AG09319 (cell line): ENCODE measurements around the gene CLEC10A.
"Not testable (repeated sequence)": the region's sequence is repeated elsewhere in the genome, so short reads cannot be mapped to it uniquely, and the experiment has no call there.

ENCODE experiments used
- DNase-seq: peaks from one replicate; pipeline ENCODE4 v3.0.0-alpha.2; 2010; ENCODE audit warnings: low read depth; ENCODE audit errors: extremely low read depth
- CTCF ChIP-seq: IDR thresholded peaks from 2 replicates; pipeline ENCODE4 v1.5.1; 2011; ENCODE audit warnings: low read depth, mild to moderate bottlenecking, inconsistent platforms, low read length, moderate library complexity

CLEC10A gene

DNA sequence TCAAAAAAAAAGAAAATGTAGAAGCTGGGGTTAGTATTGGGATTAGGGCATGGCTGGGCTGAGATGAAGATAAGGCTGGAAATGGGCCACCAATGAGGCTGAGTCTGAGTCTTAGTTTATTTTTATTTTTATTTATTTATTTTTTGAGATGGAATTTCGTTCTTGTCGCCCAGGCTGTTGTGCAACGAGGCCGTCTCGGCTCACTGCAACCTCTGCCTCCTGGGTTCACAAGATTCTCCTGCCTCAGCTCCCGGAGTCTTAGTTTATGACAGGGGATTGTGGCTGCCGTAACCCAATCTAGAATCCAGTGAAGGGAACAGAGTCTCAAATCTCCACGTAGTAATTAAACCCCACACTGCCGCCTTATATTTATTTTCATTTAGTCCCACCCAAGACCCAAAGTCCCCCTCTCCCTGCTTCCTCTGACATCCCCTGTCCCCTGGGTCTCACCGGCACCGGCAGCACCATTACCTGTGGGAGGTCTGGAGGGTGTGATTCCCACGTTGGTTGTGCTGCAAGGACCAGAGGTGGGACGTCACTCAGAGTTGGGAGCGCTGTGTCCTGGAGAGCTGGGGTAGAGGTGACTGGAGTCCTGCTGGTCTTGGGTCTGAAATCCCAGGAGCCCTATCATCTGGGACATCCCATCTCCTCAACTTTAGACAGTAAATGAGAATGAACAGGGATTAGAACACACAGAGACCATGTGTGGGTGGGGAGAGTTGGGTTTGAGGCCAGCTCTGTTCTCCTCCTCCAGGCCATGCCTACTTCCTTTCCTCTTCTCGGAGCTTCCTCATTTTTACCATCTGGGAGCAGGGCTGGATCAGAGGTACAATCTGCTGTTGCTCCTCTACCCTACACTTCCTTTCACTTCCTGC is at the start of gene CLEC10A:
Gene CLEC10A, minus strand, starts transcription at position 671 of the 875 bp plus-strand sequence. CDS start 1,439 bp downstream, outside the sequence.
- DNase-seq = no peak
- TF ChIP-seq CTCF = no peak

DNA sequence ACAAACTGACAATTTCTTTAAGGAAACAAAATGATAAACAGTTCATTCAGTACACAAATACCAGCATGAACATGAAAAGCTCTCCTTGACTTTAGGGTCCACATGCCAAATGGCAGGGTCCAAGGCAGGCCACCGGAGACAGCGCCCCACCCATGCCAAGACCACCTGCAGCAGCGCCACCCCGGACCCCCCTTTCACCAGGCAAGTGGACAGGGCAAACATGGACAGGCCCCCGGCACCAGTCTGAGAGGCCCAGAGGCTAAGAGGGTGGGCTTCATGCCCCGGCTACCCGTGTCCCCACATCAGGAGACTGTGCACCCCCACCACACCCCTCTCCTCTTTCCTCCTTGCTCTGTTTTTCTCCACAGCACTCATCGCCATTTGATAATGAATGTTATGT is 49.3 kb upstream of the CLEC10A start:
- TF ChIP-seq CTCF = no peak
- DNase-seq = no peak

GRCh38 chr17:7128160-7128559 is 48.1 kb upstream of the CLEC10A start:
- DNase-seq = no peak

GRCh38 chr17:7127501-7127900 is 47.5 kb upstream of the CLEC10A start:
- DNase-seq = not testable (repeated sequence)

More at GRCh38 chr17:7128160-7128559, 48.1 kb upstream of the CLEC10A start:
- TF ChIP-seq CTCF = no peak

DNA sequence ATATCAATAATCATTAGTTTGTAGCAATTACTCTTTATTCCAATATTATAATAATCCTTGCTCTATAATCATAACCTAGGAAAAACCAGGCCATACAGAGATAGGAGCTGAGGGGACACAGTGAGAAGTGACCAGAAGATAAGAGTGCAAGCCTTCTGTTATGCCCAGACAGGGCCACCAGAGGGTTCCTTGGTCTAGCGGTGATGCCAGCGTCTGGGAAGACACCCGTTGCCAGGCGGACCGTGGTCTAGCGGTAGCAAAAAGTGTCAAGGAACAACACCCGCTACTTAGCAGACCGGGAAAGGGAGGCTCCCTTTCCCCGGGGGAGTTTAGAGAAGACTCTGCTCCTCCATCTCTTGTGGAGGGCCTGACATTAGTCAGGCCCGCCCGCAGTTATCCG is 46.3 kb upstream of the CLEC10A start:
- DNase-seq = not testable (repeated sequence)

DNA sequence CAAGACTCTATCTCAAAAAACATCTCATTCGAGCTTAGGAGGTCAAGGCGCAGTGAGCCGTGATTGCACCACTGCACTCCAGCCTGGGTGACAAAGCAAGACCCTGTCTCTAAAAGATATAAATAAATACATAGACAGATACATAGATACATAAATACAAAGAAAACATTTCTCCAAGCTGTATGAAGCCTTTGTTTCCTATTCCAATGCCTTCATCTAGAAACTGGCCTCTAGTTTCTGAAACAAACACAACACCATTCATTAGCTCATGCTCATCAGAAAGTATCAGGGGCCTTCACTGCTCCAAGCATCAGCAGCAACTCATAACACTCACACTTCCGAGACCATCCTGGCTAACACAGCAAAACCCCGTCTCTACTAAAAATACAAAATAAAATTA is 44.9 kb upstream of the CLEC10A start:
- no peak for TF ChIP-seq CTCF
- no peak for DNase-seq

GRCh38 chr17:7123844-7124243 is 43.8 kb upstream of the CLEC10A start:
- DNase-seq = no peak
- no peak for TF ChIP-seq CTCF

- no peak for DNase-seq
Measured at GRCh38 chr17:7122381-7122780, 42.3 kb upstream of the CLEC10A start.

DNA sequence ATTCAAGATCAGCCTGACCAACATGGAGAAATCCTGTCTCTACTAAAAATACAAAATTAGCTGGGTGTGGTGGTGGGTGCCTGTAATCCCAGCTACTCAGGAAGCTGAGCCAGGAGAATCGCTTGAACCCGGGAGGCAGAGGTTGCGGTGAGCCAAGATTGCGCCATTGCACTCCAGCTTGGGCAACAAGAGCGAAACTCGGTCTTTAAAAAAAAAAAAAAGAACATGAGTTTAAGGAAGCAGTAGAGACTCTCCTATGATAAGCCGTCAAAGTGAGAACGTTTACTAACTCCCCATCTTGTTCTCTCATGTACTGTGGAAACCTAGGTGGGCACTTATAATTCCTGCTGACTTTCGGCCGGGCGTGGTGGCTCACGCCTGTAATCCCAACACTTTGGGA is 40.6 kb upstream of the CLEC10A start:
- not testable (repeated sequence) for DNase-seq

More at GRCh38 chr17:7122381-7122780, 42.3 kb upstream of the CLEC10A start:
- no peak for TF ChIP-seq CTCF
